H9 (cell line): ENCODE results near the gene TNFRSF19. TPM values are rescaled to one million over a fixed set of nuclear protein-coding genes. Genes with fewer than 3 reads are reported as not detected.

ENCODE experiments used
- DNase-seq: peaks from one replicate; pipeline ENCODE4 v3.0.0-alpha.2; 2017
- H2AFZ ChIP-seq: one replicate; pipeline ENCODE4 v1.6.1; 2013; ENCODE audit warnings: mild to moderate bottlenecking, low read length, control low read depth, moderate library complexity
- H2AK5ac ChIP-seq: 2 replicates; pipeline ENCODE4 v1.6.1; 2013; ENCODE audit warnings: low read length, control low read depth, mixed read lengths; ENCODE audit not compliant: insufficient read length
- H2BK120ac ChIP-seq: one replicate; pipeline ENCODE4 v1.6.1; 2013; ENCODE audit warnings: low read depth, mild to moderate bottlenecking, low read length, control low read depth, inconsistent platforms; ENCODE audit not compliant: poor library complexity, severe bottlenecking
- H2BK12ac ChIP-seq: 2 replicates; pipeline ENCODE4 v1.6.1; 2013; ENCODE audit warnings: low read length, control low read depth, mixed read lengths, low read depth; ENCODE audit not compliant: insufficient read length
- H2BK15ac ChIP-seq: 2 replicates; pipeline ENCODE4 v1.6.1; 2013; ENCODE audit warnings: low read depth, low read length, control low read depth
- H2BK20ac ChIP-seq: one replicate; pipeline ENCODE4 v1.6.1; 2013; ENCODE audit warnings: low read depth, mild to moderate bottlenecking, low read length, control low read depth, inconsistent platforms; ENCODE audit not compliant: poor library complexity, severe bottlenecking
- H2BK5ac ChIP-seq: 2 replicates; pipeline ENCODE4 v1.6.1; 2013; ENCODE audit warnings: low read length, control low read depth, mixed read lengths; ENCODE audit not compliant: insufficient read length
- H3K14ac ChIP-seq: 2 replicates; pipeline ENCODE4 v1.6.1; 2013; ENCODE audit warnings: low read length, control low read depth; ENCODE audit not compliant: insufficient read depth
- H3K18ac ChIP-seq: 2 replicates; pipeline ENCODE4 v1.6.1; 2013; ENCODE audit warnings: low read depth, mild to moderate bottlenecking, mixed read lengths, low read length, control low read depth; ENCODE audit not compliant: insufficient read length
- H3K23ac ChIP-seq: 2 replicates; pipeline ENCODE4 v1.6.1; 2013; ENCODE audit warnings: low read length, control low read depth, mixed read lengths, low read depth; ENCODE audit not compliant: insufficient read length
- H3K23me2 ChIP-seq: 2 replicates; pipeline ENCODE4 v1.6.1; 2013; ENCODE audit warnings: low read depth, mild to moderate bottlenecking, mixed read lengths, low read length, control low read depth; ENCODE audit not compliant: insufficient read length, poor library complexity, severe bottlenecking
- H3K27ac ChIP-seq: 2 replicates; pipeline ENCODE4 v1.5.1; 2013; ENCODE audit warnings: low read length, control low read depth, mixed read lengths, low read depth; ENCODE audit not compliant: insufficient read length
- H3K27me3 ChIP-seq: 2 replicates; pipeline ENCODE4 v1.6.1; 2013; ENCODE audit warnings: low read length, control low read depth, inconsistent platforms; ENCODE audit not compliant: insufficient read depth
- H3K4ac ChIP-seq: 2 replicates; pipeline ENCODE4 v1.6.1; 2013; ENCODE audit warnings: low read depth, mild to moderate bottlenecking, control low read depth, inconsistent platforms, low read length, moderate library complexity
- H3K4me1 ChIP-seq: 2 replicates; pipeline ENCODE4 v1.6.1; 2013; ENCODE audit warnings: low read length, control low read depth, inconsistent platforms; ENCODE audit not compliant: insufficient read depth
- H3K4me2 ChIP-seq: 2 replicates; pipeline ENCODE4 v1.6.1; 2013; ENCODE audit warnings: low read length, control low read depth, mixed read lengths; ENCODE audit not compliant: insufficient read length, insufficient read depth
- H3K56ac ChIP-seq: 2 replicates; pipeline ENCODE4 v1.6.1; 2013; ENCODE audit warnings: low read depth, mild to moderate bottlenecking, mixed read lengths, low read length, control low read depth; ENCODE audit not compliant: insufficient read length
- H3K79me1 ChIP-seq: 2 replicates; pipeline ENCODE4 v1.6.1; 2013; ENCODE audit warnings: low read depth, mild to moderate bottlenecking, moderate library complexity, low read length, control low read depth, inconsistent platforms; ENCODE audit not compliant: insufficient read depth, poor library complexity, severe bottlenecking
- H3K79me2 ChIP-seq: 2 replicates; pipeline ENCODE4 v1.6.1; 2013; ENCODE audit warnings: low read length, control low read depth, inconsistent platforms; ENCODE audit not compliant: insufficient read depth
- H3K9ac ChIP-seq: 2 replicates; pipeline ENCODE4 v1.6.1; 2013; ENCODE audit warnings: low read length, control low read depth, mixed read lengths; ENCODE audit not compliant: insufficient read length; ENCODE audit errors: extremely low read depth
- H3K9me3 ChIP-seq: one replicate; pipeline ENCODE4 v1.6.1; 2013; ENCODE audit warnings: low read depth, low read length, inconsistent platforms; ENCODE audit not compliant: control insufficient read depth
- H3T11ph ChIP-seq: one replicate; pipeline ENCODE4 v1.6.1; 2013; ENCODE audit warnings: mild to moderate bottlenecking, low read length, control low read depth, inconsistent platforms
- H4K20me1 ChIP-seq: one replicate; pipeline ENCODE4 v1.6.1; 2013; ENCODE audit not compliant: control insufficient read depth, insufficient read length, insufficient read depth
- H4K5ac ChIP-seq: 2 replicates; pipeline ENCODE4 v1.6.1; 2013; ENCODE audit warnings: low read depth, mild to moderate bottlenecking, mixed read lengths, low read length, control low read depth; ENCODE audit not compliant: insufficient read length
- H4K8ac ChIP-seq: replicated peaks from 2 replicates; pipeline ENCODE4 v1.6.1; 2013; ENCODE audit warnings: low read length, control low read depth, mixed read lengths, low read depth; ENCODE audit not compliant: insufficient read length
- H4K91ac ChIP-seq: 2 replicates; pipeline ENCODE4 v1.6.1; 2013; ENCODE audit warnings: low read depth, mild to moderate bottlenecking, moderate library complexity, mixed read lengths, low read length, control low read depth; ENCODE audit not compliant: insufficient read length
- H3K27ac Mint-ChIP-seq, 3 experiments: 2 replicates in 2 of 3; 3 replicates in 1 of 3; pipeline ENCODE4 v1.8.0; 2020 to 2021; ENCODE audit warnings: mixed read lengths in 3 of 3, mild to moderate bottlenecking in 1 of 3, moderate library complexity in 1 of 3
- H3K27me3 Mint-ChIP-seq: 2 replicates; pipeline ENCODE4 v1.8.0; 2021; ENCODE audit warnings: low read depth, mild to moderate bottlenecking, moderate library complexity, mixed read lengths
- H3K36me3 Mint-ChIP-seq, 3 experiments: 2 replicates in 2 of 3; 3 replicates in 1 of 3; pipeline ENCODE4 v1.8.0; 2020 to 2021; ENCODE audit warnings: low read depth in 3 of 3, mixed read lengths in 3 of 3; ENCODE audit not compliant: insufficient read depth in 1 of 3
- H3K4me1 Mint-ChIP-seq, 2 experiments: 2 replicates each; pipeline ENCODE4 v1.8.0; 2020; ENCODE audit warnings: mixed read lengths in 2 of 2
- H3K4me3 Mint-ChIP-seq, 2 experiments: 2 replicates in 1 of 2; 3 replicates in 1 of 2; pipeline ENCODE4 v1.8.0; 2020 to 2021; ENCODE audit warnings: mild to moderate bottlenecking in 2 of 2, mixed read lengths in 2 of 2, moderate library complexity in 1 of 2
- H3K9me3 Mint-ChIP-seq, 2 experiments: 2 replicates in 1 of 2; 3 replicates in 1 of 2; pipeline ENCODE4 v1.8.0; 2020; ENCODE audit warnings: mild to moderate bottlenecking in 2 of 2, mixed read lengths in 2 of 2, moderate library complexity in 1 of 2
- CTCF ChIP-seq: fragments of 200-600 bp; sonication (generic); conservative IDR thresholded peaks from 3 replicates; pipeline ENCODE4 v1.8.0; 2021; ENCODE audit warnings: antibody characterized with exemption, mild to moderate bottlenecking
- WGBS: extraction: QIAGEN DNeasy Blood & Tissue Kit; methylation state at CpG from one replicate; pipeline ENCODE4 v1.1.7; 2013; ENCODE audit warnings: missing lambda C conversion rate, low lambda C conversion rate, mixed read lengths; ENCODE audit not compliant: insufficient read length; ENCODE audit errors: extremely low coverage; 5-methylcytosine and 5-hydroxymethylcytosine counted together
- total RNA-seq: library from RNA; stranded (reverse); gene quantifications from 2 replicates; pipeline ENCODE4 v1.2.1, GENCODE V29; 2021

Gene TNFRSF19
- total RNA-seq, 1 experiment from 2014 or later = 2.7 TPM

- no peak for DNase-seq
- H3K18ac ChIP-seq = no peak overlapping the region
These were observed 13.2 kb upstream of the TNFRSF19 start for GRCh38 chr13:23557043-23557442.

More at GRCh38 chr13:23557043-23557442, 13.2 kb upstream of the TNFRSF19 start:
- H2BK12ac ChIP-seq = no peak overlapping the region
- no peak overlapping the region for H3K56ac ChIP-seq
- no peak overlapping the region for H2BK5ac ChIP-seq
- H3K9ac ChIP-seq = no peak overlapping the region
- no peak overlapping the region for H2BK120ac ChIP-seq
- H3K23me2 ChIP-seq = no peaks in the 10 kb centered on the region
- H2BK20ac ChIP-seq = no peak overlapping the region
- no peak overlapping the region for H3K4me2 ChIP-seq
- Mint-ChIP-seq H3K9me3 (no peaks in the 10 kb centered on the region; a peak in 1 of 5 replicates), H3K27me3 (no peaks in the 10 kb centered on the region), H3K27ac (no peak overlapping the region), H3K36me3 (no peaks in the 10 kb centered on the region), H3K4me3 (no peak overlapping the region), H3K4me1 (peaks cover 8% of the 10 kb centered on the region in 2 experiments)
- no peak overlapping the region for H4K5ac ChIP-seq
- H3K14ac ChIP-seq = no peak overlapping the region
- no peaks in the 10 kb centered on the region; the same call in 1 of the 2 replicates for H3K27me3 ChIP-seq
- H3K4ac ChIP-seq = no peak overlapping the region
- no peak overlapping the region for H4K8ac ChIP-seq
- no peaks in the 10 kb centered on the region for H3K79me1 ChIP-seq
- H3K4me1 ChIP-seq = 0 out of 2 replicates have a peak, but pooled peaks cover 5% of the 10 kb centered on the region
- no peaks in the 10 kb centered on the region for H3K9me3 ChIP-seq
- WGBS = 100% methylated on average over 3 of the region's 5 CpGs
- no peak overlapping the region for H2AK5ac ChIP-seq
- no peak overlapping the region for H2BK15ac ChIP-seq
- H3K79me2 ChIP-seq = no peaks in the 10 kb centered on the region
- H3K23ac ChIP-seq = no peak overlapping the region
- no peak overlapping the region for H2AFZ ChIP-seq
- no peak overlapping the region for H3T11ph ChIP-seq
- no peak overlapping the region for H4K91ac ChIP-seq
- no peaks in the 10 kb centered on the region for H4K20me1 ChIP-seq
- TF ChIP-seq CTCF = no peak
- H3K27ac ChIP-seq = no peak overlapping the region
